HepG2 (cell line): ENCODE results near the gene METTL26. TPM values are rescaled to one million over a fixed set of nuclear protein-coding genes. Genes with fewer than 3 reads are reported as not detected.
A peak's percentile ranks its signal among the peaks of the same experiment; 100 is the strongest.

Experiments
- DNMT3B ChIP-seq: conservative IDR thresholded peaks from 2 replicates; pipeline ENCODE4 v1.6.1; 2016; ENCODE audit warnings: missing biosample characterization, control low read depth
- FOXA1 ChIP-seq, 2 experiments: fragments of 450-650 bp in 1 of 2; sonication (generic) in 1 of 2; formaldehyde crosslinking in 1 of 2; IDR thresholded peaks; 2 replicates each; pipeline versions ENCODE4 v1.4.0 to v1.6.1; 2016 to 2020; ENCODE audit warnings: missing genetic modification reagents in 1 of 2
- NONO ChIP-seq, 2 experiments: fragments of 450-650 bp in 1 of 2; sonication (generic) in 1 of 2; formaldehyde crosslinking in 1 of 2; IDR thresholded peaks in 1 of 2; conservative IDR thresholded peaks in 1 of 2; 2 replicates each; pipeline versions ENCODE4 v1.6.1 to v1.8.0; 2017 to 2022; ENCODE audit warnings: mild to moderate bottlenecking in 1 of 2, missing genetic modification reagents in 1 of 2, moderate library complexity in 1 of 2
- NR2F6 ChIP-seq, 2 experiments: IDR thresholded peaks; 2 replicates each; pipeline ENCODE4 v1.6.1; 2016; ENCODE audit warnings: antibody characterized with exemption in 1 of 2, mild to moderate bottlenecking in 1 of 2
- RXRB ChIP-seq: IDR thresholded peaks from 2 replicates; pipeline ENCODE4 v1.6.1; 2016; ENCODE audit warnings: borderline replicate concordance, missing genetic modification reagents, missing compliant biosample characterization
- ZFP37 ChIP-seq: sonication (generic); formaldehyde crosslinking; IDR thresholded peaks from 2 replicates; pipeline ENCODE4 v1.4.0; 2020; ENCODE audit warnings: missing genetic modification reagents, borderline replicate concordance
- ZMYM4 ChIP-seq: sonication (generic); formaldehyde crosslinking; IDR thresholded peaks from 2 replicates; pipeline ENCODE4 v1.8.1; 2023; ENCODE audit warnings: mild to moderate bottlenecking, missing genetic modification reagents
- ZNF331 ChIP-seq: sonication (generic); formaldehyde crosslinking; IDR thresholded peaks from 2 replicates; pipeline ENCODE4 v1.4.0; 2020; ENCODE audit warnings: missing genetic modification reagents
- ZNF775 ChIP-seq: sonication (generic); formaldehyde crosslinking; IDR thresholded peaks from 2 replicates; pipeline ENCODE4 v1.4.0; 2020; ENCODE audit warnings: missing genetic modification reagents, mild to moderate bottlenecking, moderate library complexity, borderline replicate concordance
- polyA plus RNA-seq, 8 experiments: library from polyadenylated mRNA; depleted of rRNA in 3 of 8; stranded (reverse) in 7 of 8; unstranded in 1 of 8; fragments of >200 nt; fragmentation: Illumina TruSeq in 4 of 8; extraction: Trizol in 4 of 8; gene quantifications; 2 replicates each; pipeline versions ENCODE4 v1.2.1 to v1.2.3, GENCODE V29; 2011 to 2016; ENCODE audit warnings: low read depth in 4 of 8, missing spikeins in 1 of 8, mixed read lengths in 1 of 8; ENCODE audit not compliant: insufficient read depth in 1 of 8
- total RNA-seq, 5 experiments: library from RNA; depleted of rRNA; stranded (reverse); fragments of >200 nt; fragmentation: Illumina TruSeq; extraction: Trizol; gene quantifications; 2 replicates each; pipeline ENCODE4 v1.2.3, GENCODE V29; 2016; ENCODE audit warnings: low read depth in 1 of 5
- TF ChIP-seq, protein P1 (sequence below): sonication (generic); formaldehyde crosslinking; IDR thresholded peaks from 2 replicates; pipeline ENCODE4 v1.4.0; 2020; ENCODE audit warnings: missing genetic modification reagents
- TF ChIP-seq, protein P2 (sequence below): sonication (generic); formaldehyde crosslinking; IDR thresholded peaks from 2 replicates; pipeline ENCODE4 v1.8.1; 2023; ENCODE audit warnings: missing genetic modification reagents, mild to moderate bottlenecking, borderline replicate concordance
- TF ChIP-seq, protein P3 (sequence below): IDR thresholded peaks from 2 replicates; pipeline ENCODE4 v1.6.1; 2016; ENCODE audit warnings: missing genetic modification reagents, missing compliant biosample characterization
- TF ChIP-seq, protein P4 (sequence below): fragments of 450-650 bp; IDR thresholded peaks from 2 replicates; pipeline ENCODE4 v1.6.1; 2017
- TF ChIP-seq, protein P5 (sequence below): sonication (generic); formaldehyde crosslinking; IDR thresholded peaks from 2 replicates; pipeline ENCODE4 v1.4.0; 2020; ENCODE audit warnings: missing genetic modification reagents
- TF ChIP-seq, protein P6 (sequence below): sonication (generic); formaldehyde crosslinking; IDR thresholded peaks from 2 replicates; pipeline ENCODE4 v1.5.0; 2020; ENCODE audit warnings: mild to moderate bottlenecking, missing genetic modification reagents, moderate library complexity

The METTL26 gene
- total and polyA plus RNA-seq, 2 of the 13 experiments (the other 11 are each of a cell fraction or from before 2014, with no cell fraction given), result 65.5 to 70.1 TPM

DNA sequence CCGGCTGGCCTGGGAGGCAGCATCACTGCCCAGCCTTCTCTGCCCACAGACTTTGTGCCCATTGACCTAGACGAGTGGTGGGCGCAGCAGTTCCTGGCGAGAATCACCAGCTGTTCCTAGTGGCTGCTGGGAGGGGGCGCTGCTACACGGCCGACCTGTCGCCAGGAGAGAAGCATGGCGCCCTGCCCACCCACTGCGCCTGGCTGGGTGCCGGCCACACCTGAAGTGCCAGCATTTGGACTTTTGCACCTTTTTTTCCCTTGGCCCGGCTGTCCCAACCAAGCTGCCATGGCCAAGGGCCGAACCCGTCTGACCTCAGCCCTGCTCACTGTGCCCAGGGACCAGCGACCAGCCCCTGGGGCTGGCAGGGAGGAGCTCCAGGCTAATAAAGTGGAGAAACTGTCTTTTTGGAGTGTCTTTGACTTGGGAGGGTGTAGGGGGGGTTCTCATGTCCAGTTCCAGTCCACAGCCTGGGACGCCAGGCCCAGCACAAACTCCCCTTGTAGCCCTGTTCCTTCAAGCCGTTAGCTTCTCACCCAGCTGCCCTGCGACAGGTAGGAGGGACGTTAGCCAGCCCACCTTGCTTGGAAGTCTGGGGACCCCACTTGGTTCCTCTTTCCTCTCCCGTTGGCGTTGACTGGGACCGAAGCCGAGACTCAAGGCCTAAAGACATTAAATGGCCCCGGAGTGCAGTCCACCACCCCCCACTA is 12.1 kb upstream of the METTL26 start (continued):
- TF ChIP-seq, protein P1, sequence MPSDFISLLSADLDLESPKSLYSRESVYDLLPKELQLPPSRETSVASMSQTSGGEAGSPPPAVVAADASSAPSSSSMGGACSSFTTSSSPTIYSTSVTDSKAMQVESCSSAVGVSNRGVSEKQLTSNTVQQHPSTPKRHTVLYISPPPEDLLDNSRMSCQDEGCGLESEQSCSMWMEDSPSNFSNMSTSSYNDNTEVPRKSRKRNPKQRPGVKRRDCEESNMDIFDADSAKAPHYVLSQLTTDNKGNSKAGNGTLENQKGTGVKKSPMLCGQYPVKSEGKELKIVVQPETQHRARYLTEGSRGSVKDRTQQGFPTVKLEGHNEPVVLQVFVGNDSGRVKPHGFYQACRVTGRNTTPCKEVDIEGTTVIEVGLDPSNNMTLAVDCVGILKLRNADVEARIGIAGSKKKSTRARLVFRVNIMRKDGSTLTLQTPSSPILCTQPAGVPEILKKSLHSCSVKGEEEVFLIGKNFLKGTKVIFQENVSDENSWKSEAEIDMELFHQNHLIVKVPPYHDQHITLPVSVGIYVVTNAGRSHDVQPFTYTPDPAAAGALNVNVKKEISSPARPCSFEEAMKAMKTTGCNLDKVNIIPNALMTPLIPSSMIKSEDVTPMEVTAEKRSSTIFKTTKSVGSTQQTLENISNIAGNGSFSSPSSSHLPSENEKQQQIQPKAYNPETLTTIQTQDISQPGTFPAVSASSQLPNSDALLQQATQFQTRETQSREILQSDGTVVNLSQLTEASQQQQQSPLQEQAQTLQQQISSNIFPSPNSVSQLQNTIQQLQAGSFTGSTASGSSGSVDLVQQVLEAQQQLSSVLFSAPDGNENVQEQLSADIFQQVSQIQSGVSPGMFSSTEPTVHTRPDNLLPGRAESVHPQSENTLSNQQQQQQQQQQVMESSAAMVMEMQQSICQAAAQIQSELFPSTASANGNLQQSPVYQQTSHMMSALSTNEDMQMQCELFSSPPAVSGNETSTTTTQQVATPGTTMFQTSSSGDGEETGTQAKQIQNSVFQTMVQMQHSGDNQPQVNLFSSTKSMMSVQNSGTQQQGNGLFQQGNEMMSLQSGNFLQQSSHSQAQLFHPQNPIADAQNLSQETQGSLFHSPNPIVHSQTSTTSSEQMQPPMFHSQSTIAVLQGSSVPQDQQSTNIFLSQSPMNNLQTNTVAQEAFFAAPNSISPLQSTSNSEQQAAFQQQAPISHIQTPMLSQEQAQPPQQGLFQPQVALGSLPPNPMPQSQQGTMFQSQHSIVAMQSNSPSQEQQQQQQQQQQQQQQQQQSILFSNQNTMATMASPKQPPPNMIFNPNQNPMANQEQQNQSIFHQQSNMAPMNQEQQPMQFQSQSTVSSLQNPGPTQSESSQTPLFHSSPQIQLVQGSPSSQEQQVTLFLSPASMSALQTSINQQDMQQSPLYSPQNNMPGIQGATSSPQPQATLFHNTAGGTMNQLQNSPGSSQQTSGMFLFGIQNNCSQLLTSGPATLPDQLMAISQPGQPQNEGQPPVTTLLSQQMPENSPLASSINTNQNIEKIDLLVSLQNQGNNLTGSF (CRISPR knock-in tag), result no peak
- no peak; the same call in 1 of the 2 replicates for TF ChIP-seq NR2F6 (IDR thresholded peaks at IDR 0.05)
- peak; percentile 60; the same call in 1 of the 2 replicates for TF ChIP-seq NR2F6 (CRISPR knock-in tag; IDR thresholded peaks at IDR 0.05)
- TF ChIP-seq DNMT3B, result 0 out of 2 replicates have a peak, but pooled peaks have one; percentile 35
- TF ChIP-seq FOXA1 (IDR thresholded peaks at IDR 0.05), result no peak
- peak; percentile 31; the same call in 1 of the 2 replicates for TF ChIP-seq FOXA1 (CRISPR knock-in tag; IDR thresholded peaks at IDR 0.05)
- TF ChIP-seq, protein P2, sequence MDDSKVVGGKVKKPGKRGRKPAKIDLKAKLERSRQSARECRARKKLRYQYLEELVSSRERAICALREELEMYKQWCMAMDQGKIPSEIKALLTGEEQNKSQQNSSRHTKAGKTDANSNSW (CRISPR knock-in tag), result no peak
- TF ChIP-seq, protein P3, sequence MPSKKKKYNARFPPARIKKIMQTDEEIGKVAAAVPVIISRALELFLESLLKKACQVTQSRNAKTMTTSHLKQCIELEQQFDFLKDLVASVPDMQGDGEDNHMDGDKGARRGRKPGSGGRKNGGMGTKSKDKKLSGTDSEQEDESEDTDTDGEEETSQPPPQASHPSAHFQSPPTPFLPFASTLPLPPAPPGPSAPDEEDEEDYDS (CRISPR knock-in tag), result 0 out of 2 replicates have a peak, but pooled peaks have one; percentile 35
- TF ChIP-seq ZNF775 (CRISPR knock-in tag), result no peak
- peak; percentile 30; the same call in 1 of the 2 replicates for TF ChIP-seq RXRB
- peak; percentile 39; the same call in 1 of the 2 replicates for TF ChIP-seq ZFP37 (CRISPR knock-in tag)
- TF ChIP-seq ZMYM4, result 0 out of 2 replicates have a peak, but pooled peaks have one; percentile 39
- TF ChIP-seq, protein P4, sequence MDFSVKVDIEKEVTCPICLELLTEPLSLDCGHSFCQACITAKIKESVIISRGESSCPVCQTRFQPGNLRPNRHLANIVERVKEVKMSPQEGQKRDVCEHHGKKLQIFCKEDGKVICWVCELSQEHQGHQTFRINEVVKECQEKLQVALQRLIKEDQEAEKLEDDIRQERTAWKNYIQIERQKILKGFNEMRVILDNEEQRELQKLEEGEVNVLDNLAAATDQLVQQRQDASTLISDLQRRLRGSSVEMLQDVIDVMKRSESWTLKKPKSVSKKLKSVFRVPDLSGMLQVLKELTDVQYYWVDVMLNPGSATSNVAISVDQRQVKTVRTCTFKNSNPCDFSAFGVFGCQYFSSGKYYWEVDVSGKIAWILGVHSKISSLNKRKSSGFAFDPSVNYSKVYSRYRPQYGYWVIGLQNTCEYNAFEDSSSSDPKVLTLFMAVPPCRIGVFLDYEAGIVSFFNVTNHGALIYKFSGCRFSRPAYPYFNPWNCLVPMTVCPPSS, result no peak
- peak; percentile 52; the same call in 1 of the 2 replicates for TF ChIP-seq ZNF331 (CRISPR knock-in tag)
- TF ChIP-seq, protein P5, sequence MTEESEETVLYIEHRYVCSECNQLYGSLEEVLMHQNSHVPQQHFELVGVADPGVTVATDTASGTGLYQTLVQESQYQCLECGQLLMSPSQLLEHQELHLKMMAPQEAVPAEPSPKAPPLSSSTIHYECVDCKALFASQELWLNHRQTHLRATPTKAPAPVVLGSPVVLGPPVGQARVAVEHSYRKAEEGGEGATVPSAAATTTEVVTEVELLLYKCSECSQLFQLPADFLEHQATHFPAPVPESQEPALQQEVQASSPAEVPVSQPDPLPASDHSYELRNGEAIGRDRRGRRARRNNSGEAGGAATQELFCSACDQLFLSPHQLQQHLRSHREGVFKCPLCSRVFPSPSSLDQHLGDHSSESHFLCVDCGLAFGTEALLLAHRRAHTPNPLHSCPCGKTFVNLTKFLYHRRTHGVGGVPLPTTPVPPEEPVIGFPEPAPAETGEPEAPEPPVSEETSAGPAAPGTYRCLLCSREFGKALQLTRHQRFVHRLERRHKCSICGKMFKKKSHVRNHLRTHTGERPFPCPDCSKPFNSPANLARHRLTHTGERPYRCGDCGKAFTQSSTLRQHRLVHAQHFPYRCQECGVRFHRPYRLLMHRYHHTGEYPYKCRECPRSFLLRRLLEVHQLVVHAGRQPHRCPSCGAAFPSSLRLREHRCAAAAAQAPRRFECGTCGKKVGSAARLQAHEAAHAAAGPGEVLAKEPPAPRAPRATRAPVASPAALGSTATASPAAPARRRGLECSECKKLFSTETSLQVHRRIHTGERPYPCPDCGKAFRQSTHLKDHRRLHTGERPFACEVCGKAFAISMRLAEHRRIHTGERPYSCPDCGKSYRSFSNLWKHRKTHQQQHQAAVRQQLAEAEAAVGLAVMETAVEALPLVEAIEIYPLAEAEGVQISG (CRISPR knock-in tag), result peak; percentile 92
- TF ChIP-seq, protein P6, sequence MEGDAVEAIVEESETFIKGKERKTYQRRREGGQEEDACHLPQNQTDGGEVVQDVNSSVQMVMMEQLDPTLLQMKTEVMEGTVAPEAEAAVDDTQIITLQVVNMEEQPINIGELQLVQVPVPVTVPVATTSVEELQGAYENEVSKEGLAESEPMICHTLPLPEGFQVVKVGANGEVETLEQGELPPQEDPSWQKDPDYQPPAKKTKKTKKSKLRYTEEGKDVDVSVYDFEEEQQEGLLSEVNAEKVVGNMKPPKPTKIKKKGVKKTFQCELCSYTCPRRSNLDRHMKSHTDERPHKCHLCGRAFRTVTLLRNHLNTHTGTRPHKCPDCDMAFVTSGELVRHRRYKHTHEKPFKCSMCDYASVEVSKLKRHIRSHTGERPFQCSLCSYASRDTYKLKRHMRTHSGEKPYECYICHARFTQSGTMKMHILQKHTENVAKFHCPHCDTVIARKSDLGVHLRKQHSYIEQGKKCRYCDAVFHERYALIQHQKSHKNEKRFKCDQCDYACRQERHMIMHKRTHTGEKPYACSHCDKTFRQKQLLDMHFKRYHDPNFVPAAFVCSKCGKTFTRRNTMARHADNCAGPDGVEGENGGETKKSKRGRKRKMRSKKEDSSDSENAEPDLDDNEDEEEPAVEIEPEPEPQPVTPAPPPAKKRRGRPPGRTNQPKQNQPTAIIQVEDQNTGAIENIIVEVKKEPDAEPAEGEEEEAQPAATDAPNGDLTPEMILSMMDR, result peak; percentile 93
- TF ChIP-seq NONO (IDR thresholded peaks at IDR 0.05), result no peak
- peak; percentile 44; the same call in 1 of the 2 replicates for TF ChIP-seq NONO (CRISPR knock-in tag; conservative IDR thresholded peaks at IDR 0.05)
